GM12892 (cell line): Measurements from ENCODE around the gene ANKMY1.

Experiments
- DNase-seq: peaks from one replicate; pipeline ENCODE4 v3.0.0; 2011; ENCODE audit not compliant: insufficient read length
- FAIRE-seq: peaks from 2 replicates; lab custom pipeline; 2011; peaks lifted over from hg19 to GRCh38; lab: Jason Lieb, UNC
- POLR2A ChIP-seq: IDR thresholded peaks from 2 replicates; pipeline ENCODE4 v1.6.1; 2011; ENCODE audit warnings: low read depth, low read length, control low read depth
- POLR2AphosphoS5 ChIP-seq: IDR thresholded peaks from 2 replicates; pipeline ENCODE4 v1.6.1; 2011; ENCODE audit warnings: low read depth, low read length, control low read depth
- TAF1 ChIP-seq: IDR thresholded peaks from 2 replicates; pipeline ENCODE4 v1.6.1; 2011; ENCODE audit warnings: low read depth, mild to moderate bottlenecking, control low read depth, low read length, borderline replicate concordance

The ANKMY1 gene

DNA sequence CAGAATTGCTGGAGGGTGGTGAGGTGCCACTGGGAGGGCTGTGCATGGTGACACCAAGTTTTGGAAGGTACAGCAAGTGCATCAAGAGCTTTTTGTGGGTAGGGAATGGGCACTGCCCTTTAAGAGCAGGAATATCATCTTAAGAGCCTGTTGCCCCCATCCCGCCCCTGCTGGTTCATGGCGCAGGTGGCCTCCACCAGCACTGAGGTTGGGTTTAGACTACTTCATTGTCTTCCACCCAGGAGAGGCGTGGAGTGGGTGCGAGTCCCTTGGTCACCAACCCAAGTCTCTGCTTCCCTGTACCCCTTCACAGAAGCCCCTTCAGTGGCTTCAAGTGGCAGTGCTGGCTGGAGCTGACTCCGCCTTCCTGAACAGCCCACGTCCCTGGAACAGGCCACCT lies 18.2 kb upstream of the ANKMY1 start:
- FAIRE-seq: no peak

GRCh38 chr2:240575101-240575965 lies 17.5 kb upstream of the ANKMY1 start:
- 0 out of 2 replicates have a peak, but pooled peaks have one; percentile 10 for TF ChIP-seq POLR2A
- TF ChIP-seq POLR2AphosphoS5: no peak
- TF ChIP-seq TAF1: no peak
- FAIRE-seq: no peak
- no peak for DNase-seq

More for the DNA sequence above, 18.2 kb upstream of the ANKMY1 start:
- TF ChIP-seq TAF1: no peak
- no peak for TF ChIP-seq POLR2AphosphoS5
- TF ChIP-seq POLR2A: no peak
- DNase-seq: no peak

- TF ChIP-seq POLR2AphosphoS5 (no peak), POLR2A (no peak), TAF1 (no peak)
- DNase-seq: no peak
- no peak for FAIRE-seq
These were observed 16.8 kb upstream of the ANKMY1 start for GRCh38 chr2:240574386-240575100.

DNA sequence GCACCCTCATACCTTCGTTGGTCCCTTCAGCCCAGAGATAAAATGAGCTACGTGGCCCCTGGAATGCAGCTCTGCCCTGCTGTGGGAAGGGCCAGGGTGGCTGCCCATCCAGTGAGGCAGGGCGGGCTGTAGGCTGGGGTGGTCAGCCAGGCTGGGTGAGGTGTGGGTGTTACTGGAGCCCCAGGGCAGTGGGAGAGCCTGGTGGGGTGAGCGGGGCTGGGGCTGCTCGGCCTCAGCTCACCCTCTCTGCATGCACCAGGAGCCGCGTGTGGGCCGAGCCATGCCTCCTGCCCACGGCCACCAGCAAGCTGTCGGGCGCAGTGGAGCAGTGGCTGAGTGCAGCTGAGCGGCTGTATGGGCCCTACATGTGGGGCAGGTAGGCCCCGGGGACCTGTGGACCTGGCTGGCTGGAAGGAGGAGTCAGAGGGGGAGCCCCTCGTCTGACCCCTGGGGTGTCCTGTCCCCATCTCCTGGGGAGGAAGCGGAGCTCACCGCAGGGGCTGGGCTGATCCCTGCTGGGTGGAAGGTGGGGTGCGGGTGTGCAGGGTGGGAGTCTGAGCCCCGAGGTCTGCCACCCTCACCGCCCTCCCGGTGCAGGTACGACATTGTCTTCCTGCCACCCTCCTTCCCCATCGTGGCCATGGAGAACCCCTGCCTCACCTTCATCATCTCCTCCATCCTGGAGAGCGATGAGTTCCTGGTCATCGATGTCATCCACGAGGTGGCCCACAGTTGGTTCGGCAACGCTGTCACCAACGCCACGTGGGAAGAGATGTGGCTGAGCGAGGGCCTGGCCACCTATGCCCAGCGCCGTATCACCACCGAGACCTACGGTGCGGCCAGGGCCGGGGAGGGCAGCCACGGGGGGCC lies 16.0 kb upstream of the ANKMY1 start:
- FAIRE-seq (no peak), DNase-seq (no peak)
- TF ChIP-seq POLR2AphosphoS5 (no peak), TAF1 (no peak), POLR2A (no peak)

DNA sequence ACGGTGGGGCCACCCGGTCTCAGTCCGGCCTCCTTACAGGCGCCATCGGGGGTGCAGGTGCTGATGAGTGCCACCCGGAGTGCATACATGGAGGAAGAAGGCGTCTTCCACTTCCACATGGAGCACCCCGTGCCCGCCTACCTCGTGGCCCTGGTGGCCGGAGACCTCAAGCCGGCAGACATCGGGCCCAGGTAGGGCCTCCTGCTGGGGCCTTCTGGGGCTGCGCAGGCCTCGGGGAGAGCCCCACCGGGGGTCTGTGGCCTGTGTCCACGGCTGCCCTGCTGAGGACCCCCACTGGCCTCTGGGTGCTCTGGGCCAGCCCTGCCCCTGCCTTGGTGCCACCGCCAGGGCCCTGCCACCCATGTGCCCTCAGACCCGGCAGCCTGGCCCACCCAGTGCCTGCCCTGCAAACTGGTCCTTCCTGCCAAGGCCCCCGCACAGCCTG lies 15.3 kb upstream of the ANKMY1 start:
- DNase-seq (no peak), FAIRE-seq (no peak)
- TF ChIP-seq TAF1 (no peak), POLR2A (no peak), POLR2AphosphoS5 (no peak)

- no peak for FAIRE-seq
- no peak for DNase-seq
- TF ChIP-seq POLR2A (no peak), POLR2AphosphoS5 (no peak), TAF1 (no peak)
These were observed 14.6 kb upstream of the ANKMY1 start for GRCh38 chr2:240572141-240573031.

- DNase-seq (no peak), FAIRE-seq (no peak)
- no peak for TF ChIP-seq POLR2A
- TF ChIP-seq TAF1: no peak
These were observed 13.7 kb upstream of the ANKMY1 start for GRCh38 chr2:240571314-240571973.

GRCh38 chr2:240570531-240571313 lies 12.9 kb upstream of the ANKMY1 start:
- no peak for TF ChIP-seq POLR2AphosphoS5
- no peak for TF ChIP-seq TAF1
- TF ChIP-seq POLR2A: no peak
- DNase-seq (no peak), FAIRE-seq (no peak)

DNA sequence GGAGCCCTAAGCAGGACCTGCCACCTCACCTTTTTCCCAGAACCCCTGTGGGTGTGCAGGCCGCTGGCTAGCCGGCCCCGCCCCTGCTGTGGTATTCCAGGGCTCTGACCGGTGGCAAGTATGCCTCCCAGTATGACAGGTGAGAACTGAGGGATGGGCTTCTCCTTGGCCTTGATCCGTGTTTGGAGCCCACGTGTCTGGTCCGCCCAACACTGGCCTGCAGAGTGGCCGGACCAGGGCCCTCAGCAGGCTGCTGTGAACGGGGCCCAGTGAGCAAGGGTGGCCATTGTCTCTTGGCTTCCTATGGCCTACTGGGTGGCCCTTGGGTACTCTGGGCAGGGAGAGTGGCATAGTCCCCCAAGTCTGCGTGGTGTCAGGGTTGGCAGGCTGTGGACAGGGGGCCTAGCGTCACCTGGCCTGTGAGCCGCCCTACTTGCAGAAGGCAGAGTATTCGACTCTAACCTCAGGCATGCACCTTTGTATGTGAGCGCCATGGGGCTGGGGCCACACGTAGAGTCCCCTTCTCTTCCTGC lies 12.3 kb upstream of the ANKMY1 start:
- TF ChIP-seq POLR2AphosphoS5 (no peak), POLR2A (no peak), TAF1 (no peak)
- FAIRE-seq (no peak), DNase-seq (no peak)
